GM19238 (cell line): ENCODE data around the gene TBC1D8.

Experiments
- DNase-seq: peaks from one replicate; pipeline ENCODE4 v3.0.0; 2011; ENCODE audit warnings: low spot score; ENCODE audit not compliant: insufficient read length

Gene TBC1D8

GRCh38 chr2:101027852-101028251 lies 123.3 kb downstream of the TBC1D8 start:
- DNase-seq: no peak

GRCh38 chr2:101026923-101027469 lies 124.2 kb downstream of the TBC1D8 start:
- no peak for DNase-seq

- no peak for DNase-seq
These were observed 124.9 kb downstream of the TBC1D8 start for GRCh38 chr2:101026253-101026701.

GRCh38 chr2:101025561-101025960 lies 125.6 kb downstream of the TBC1D8 start:
- no peak for DNase-seq

GRCh38 chr2:101023327-101024107 lies 127.7 kb downstream of the TBC1D8 start:
- no peak for DNase-seq

- DNase-seq: no peak
These were observed 129.0 kb downstream of the TBC1D8 start for GRCh38 chr2:101022221-101022620.

- DNase-seq: no peak
These were observed 132.2 kb downstream of the TBC1D8 start for GRCh38 chr2:101018934-101019333.

GRCh38 chr2:101017371-101017770 lies 133.8 kb downstream of the TBC1D8 start:
- no peak for DNase-seq

GRCh38 chr2:101014264-101014857 lies 136.8 kb downstream of the TBC1D8 start:
- no peak for DNase-seq

- DNase-seq: no peak
These were observed 138.4 kb downstream of the TBC1D8 start for GRCh38 chr2:101012706-101013181.

- no peak for DNase-seq
These were observed 139.0 kb downstream of the TBC1D8 start for GRCh38 chr2:101012054-101012705.

GRCh38 chr2:101011152-101011551 lies 140.0 kb downstream of the TBC1D8 start:
- no peak for DNase-seq

- no peak for DNase-seq
These were observed 143.5 kb downstream of the TBC1D8 start for GRCh38 chr2:101007415-101008345.

- DNase-seq: no peak
These were observed 145.0 kb downstream of the TBC1D8 start for GRCh38 chr2:101006065-101006715.

- DNase-seq: no peak
These were observed 146.4 kb downstream of the TBC1D8 start for GRCh38 chr2:101004620-101005325.

- DNase-seq: no peak
These were observed 147.9 kb downstream of the TBC1D8 start for GRCh38 chr2:101003278-101003775.

- DNase-seq: no peak
These were observed 148.5 kb downstream of the TBC1D8 start for GRCh38 chr2:101002562-101003277.

- peak; percentile 97 for DNase-seq
These were observed 149.3 kb downstream of the TBC1D8 start, which contains the start of gene RPL31 for GRCh38 chr2:101001691-101002561. Gene RPL31 (plus strand): TSS chr2:101002289. CDS start chr2:101002702, 413 bp downstream.
